SU-DHL-6 (cell line): Measurements from ENCODE around the gene CDH11.

Experiments
- CTCF ChIP-seq: fragments of 200-600 bp; sonication (generic); IDR thresholded peaks from one replicate; pipeline ENCODE4 v1.5.1; 2017; ENCODE audit warnings: antibody characterized with exemption, mild to moderate bottlenecking, low read length, moderate library complexity; ENCODE audit not compliant: insufficient read depth, poor library complexity, severe bottlenecking
- EZH2phosphoT487 ChIP-seq: fragments of 200-600 bp; sonication (generic), shearing (Covaris generic); conservative IDR thresholded peaks from 2 replicates; pipeline ENCODE4 v1.6.1; 2018; ENCODE audit warnings: mild to moderate bottlenecking, antibody characterized with exemption, low read length, moderate library complexity, mixed read lengths

- no peak for TF ChIP-seq CTCF
- no peak for TF ChIP-seq EZH2phosphoT487
These were observed 3.5 kb upstream of the CDH11 start for GRCh38 chr16:65125322-65125721.
